WI38 (cell line): ENCODE measurements around the gene PYCR2.
"Not testable (repeated sequence)": the region's sequence is repeated elsewhere in the genome, so short reads cannot be mapped to it uniquely, and the experiment has no call there.

Experiments used
- H3K4me3 ChIP-seq: 2 replicates; pipeline ENCODE4 v1.5.1; 2011; ENCODE audit warnings: low read depth, mild to moderate bottlenecking, control low read depth, low read length
- CTCF ChIP-seq: IDR thresholded peaks from 2 replicates; pipeline ENCODE4 v1.5.1; 2012; ENCODE audit warnings: low read depth, mild to moderate bottlenecking, control low read depth, low read length

The PYCR2 gene

GRCh38 chr1:225923692-225924555 is at the start of gene PYCR2:
PYCR2 (minus strand) TSS chr1:225924250; CDS start chr1:225924110, 140 bp downstream.
- H3K4me3 ChIP-seq, result peak within 1 kb of the TSS; percentile 92
- TF ChIP-seq CTCF, result no peak

- no peak for TF ChIP-seq CTCF
- no peak overlapping the region for H3K4me3 ChIP-seq
Observed at GRCh38 chr1:225973158-225973557, 49.1 kb upstream of the PYCR2 start.

- no peak overlapping the region for H3K4me3 ChIP-seq
- no peak for TF ChIP-seq CTCF
Observed at GRCh38 chr1:225972344-225973152, 48.5 kb upstream of the PYCR2 start.

- not testable (repeated sequence) for H3K4me3 ChIP-seq
Observed at GRCh38 chr1:225970592-225971157, 46.6 kb upstream of the PYCR2 start.

GRCh38 chr1:225969751-225970150 is 45.7 kb upstream of the PYCR2 start:
- not testable (repeated sequence) for H3K4me3 ChIP-seq

GRCh38 chr1:225965231-225965630 is 41.2 kb upstream of the PYCR2 start:
- no peak overlapping the region for H3K4me3 ChIP-seq
- no peak for TF ChIP-seq CTCF

GRCh38 chr1:225963735-225964530 is 39.9 kb upstream of the PYCR2 start:
- no peak for TF ChIP-seq CTCF
- H3K4me3 ChIP-seq, result no peak overlapping the region
